Measurements from ENCODE around the gene SPINT2. TPM values are rescaled to one million over a fixed set of nuclear protein-coding genes. Genes with fewer than 3 reads are reported as not detected.

Gene SPINT2
- polyA plus RNA-seq, 1 donor (not counting 4 experiments of a cell fraction or from before 2014, with no cell fraction given), result 363 TPM

GRCh38 chr19:38283271-38283670, 18.9 kb downstream of the SPINT2 start:
- H2AFZ ChIP-seq (ENCODE audit: control insufficient read depth, low read length), result no peak overlapping the region
- peaks cover 18% of the 10 kb centered on the region for H3K4me1 ChIP-seq (ENCODE audit: control insufficient read depth, extremely low read depth, insufficient read depth, low read length)
- no peak overlapping the region for H3K9ac ChIP-seq (ENCODE audit: control insufficient read depth, extremely low read depth, insufficient read depth, low read length)
- dilution Hi-C loops (cut with MboI; ENCODE audit: extremely low pct_ligation_motif_present, low sequenced_read_pairs), result no loop called here
- H4K20me1 ChIP-seq (ENCODE audit: control insufficient read depth, extremely low read depth, insufficient read depth, low read length), result peaks cover 35% of the 10 kb centered on the region
- H3K4me2 ChIP-seq (ENCODE audit: control insufficient read depth, extremely low read depth, insufficient read depth, low read depth, low read length), result no peak overlapping the region
- DNase-seq (ENCODE audit: low read depth, low spot score) (no peak), FAIRE-seq (no peak)
- TF ChIP-seq CTCF (optimal IDR thresholded peaks at IDR 0.05 in 1 of 3, IDR thresholded peaks at IDR 0.05 in 1 of 3, conservative IDR thresholded peaks at IDR 0.05 in 1 of 3; ENCODE audit: extremely low read depth in 1 of 3, insufficient read depth in 2 of 3, low read length in 3 of 3), result no peak
- TF ChIP-seq EZH2 (IDR thresholded peaks at IDR 0.05; ENCODE audit: low read length), result no peak
- no peak overlapping the region for H3K4me3 ChIP-seq (ENCODE audit: control insufficient read depth in 2 of 3, extremely low read depth in 1 of 3, insufficient read depth in 2 of 3, low read depth in 1 of 3, low read length in 3 of 3)
- H3K27me3 ChIP-seq (ENCODE audit: control insufficient read depth, extremely low read depth, insufficient read depth, low read length), result no peaks in the 10 kb centered on the region
- peaks cover 8% of the 10 kb centered on the region for H3K9me1 ChIP-seq (ENCODE audit: control insufficient read depth, extremely low read depth, insufficient read depth, low read length)
- H3K27ac ChIP-seq (ENCODE audit: control insufficient read depth, insufficient read depth, low read length), result no peak overlapping the region
- H3K36me3 ChIP-seq (ENCODE audit: control insufficient read depth in 2 of 2, extremely low read depth in 1 of 2, insufficient read depth in 2 of 2, low read length in 2 of 2), result peaks cover 33 to 64% of the 10 kb centered on the region in 2 experiments
- peaks cover 85% of the 10 kb centered on the region for H3K79me2 ChIP-seq (ENCODE audit: control insufficient read depth, insufficient read depth, low read length)
- H3K9me3 ChIP-seq (ENCODE audit: control insufficient read depth, low read depth, low read length), result no peaks in the 10 kb centered on the region

- H3K4me2 ChIP-seq (ENCODE audit: control insufficient read depth, extremely low read depth, insufficient read depth, low read depth, low read length), result no peak overlapping the region
- no peak overlapping the region for H3K27ac ChIP-seq (ENCODE audit: control insufficient read depth, insufficient read depth, low read length)
- no peak overlapping the region for H2AFZ ChIP-seq (ENCODE audit: control insufficient read depth, low read length)
- DNase-seq (ENCODE audit: low read depth, low spot score) (no peak), FAIRE-seq (no peak)
- H3K36me3 ChIP-seq (ENCODE audit: control insufficient read depth in 2 of 2, extremely low read depth in 1 of 2, insufficient read depth in 2 of 2, low read length in 2 of 2), result peaks cover 36 to 71% of the 10 kb centered on the region in 2 experiments
- dilution Hi-C loops (cut with MboI; ENCODE audit: extremely low pct_ligation_motif_present, low sequenced_read_pairs), result no loop called here
- H3K27me3 ChIP-seq (ENCODE audit: control insufficient read depth, extremely low read depth, insufficient read depth, low read length), result no peaks in the 10 kb centered on the region
- H3K4me3 ChIP-seq (ENCODE audit: control insufficient read depth in 2 of 3, extremely low read depth in 1 of 3, insufficient read depth in 2 of 3, low read depth in 1 of 3, low read length in 3 of 3), result no peak overlapping the region
- no peak overlapping the region for H3K9ac ChIP-seq (ENCODE audit: control insufficient read depth, extremely low read depth, insufficient read depth, low read length)
- H3K4me1 ChIP-seq (ENCODE audit: control insufficient read depth, extremely low read depth, insufficient read depth, low read length), result peaks cover 19% of the 10 kb centered on the region
- no peaks in the 10 kb centered on the region for H3K9me3 ChIP-seq (ENCODE audit: control insufficient read depth, low read depth, low read length)
- H3K9me1 ChIP-seq (ENCODE audit: control insufficient read depth, extremely low read depth, insufficient read depth, low read length), result peaks cover 8% of the 10 kb centered on the region
- TF ChIP-seq EZH2 (IDR thresholded peaks at IDR 0.05; ENCODE audit: low read length), result no peak
- no peak for TF ChIP-seq CTCF (optimal IDR thresholded peaks at IDR 0.05 in 1 of 3, IDR thresholded peaks at IDR 0.05 in 1 of 3, conservative IDR thresholded peaks at IDR 0.05 in 1 of 3; ENCODE audit: extremely low read depth in 1 of 3, insufficient read depth in 2 of 3, low read length in 3 of 3)
- H4K20me1 ChIP-seq (ENCODE audit: control insufficient read depth, extremely low read depth, insufficient read depth, low read length), result peaks cover 34% of the 10 kb centered on the region
- peaks cover 80% of the 10 kb centered on the region for H3K79me2 ChIP-seq (ENCODE audit: control insufficient read depth, insufficient read depth, low read length)
These were observed 20.0 kb downstream of the SPINT2 start for GRCh38 chr19:38284422-38284821.

Measured in keratinocyte (primary cell).